Body of pancreas (tissue), 4 donors: Measurements from ENCODE around the gene TXN2.

ENCODE experiments used
- CTCF ChIP-seq, 7 experiments: fragments of 450-650 bp in 4 of 7; fragments of 200-600 bp in 3 of 7; sonication (generic) in 3 of 7; IDR thresholded peaks; one replicate each; pipeline ENCODE4 v1.5.1; 2016 to 2019; ENCODE audit warnings: antibody characterized with exemption in 7 of 7
- POLR2A ChIP-seq, 3 donors: fragments of 450-650 bp; IDR thresholded peaks; one replicate each; pipeline ENCODE4 v1.6.1; 2016; ENCODE audit warnings: antibody characterized with exemption in 3 of 3, mild to moderate bottlenecking in 2 of 3

GRCh38 chr22:36475341-36475740 is 6.1 kb downstream of the TXN2 start:
- no peak for TF ChIP-seq CTCF (IDR thresholded peaks at IDR 0.05)
- TF ChIP-seq POLR2A (IDR thresholded peaks at IDR 0.05): no peak
